Activated CD4-positive, CD25-positive, alpha-beta regulatory T cell treated with anti-CD3 and anti-CD28 coated beads, Interleukin-2, amount 50 U/mL, for 72 hours (primary cell): ENCODE results near the gene MMP10.
"Not testable (repeated sequence)": the region's sequence is repeated elsewhere in the genome, so short reads cannot be mapped to it uniquely, and the experiment has no call there.

Source experiments
- DNase-seq: peaks from one replicate; pipeline ENCODE4 v3.0.0; 2021

The MMP10 gene

DNA sequence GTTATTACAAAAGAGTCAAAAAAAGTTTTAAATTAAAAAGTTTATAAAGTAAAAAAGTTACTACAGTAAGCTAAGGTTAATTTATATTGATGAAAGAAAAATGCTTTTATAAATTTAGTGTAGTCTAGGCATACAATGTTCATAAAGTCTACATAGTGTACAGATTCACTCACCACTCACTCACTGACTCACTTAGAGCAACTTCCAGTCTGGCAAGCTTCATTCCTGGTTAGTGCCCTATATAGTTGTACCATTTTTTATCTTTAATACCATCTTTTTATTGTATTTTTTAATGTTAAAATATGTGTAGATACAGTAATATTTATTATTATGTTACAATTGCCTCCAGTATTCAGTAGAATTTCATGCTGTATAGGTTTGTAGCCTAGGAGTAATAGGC is 2.6 kb upstream of the MMP10 start:
- DNase-seq = no peak

- DNase-seq = no peak
Observed at GRCh38 chr11:102781676-102782075, 1.2 kb upstream of the MMP10 start.

DNA sequence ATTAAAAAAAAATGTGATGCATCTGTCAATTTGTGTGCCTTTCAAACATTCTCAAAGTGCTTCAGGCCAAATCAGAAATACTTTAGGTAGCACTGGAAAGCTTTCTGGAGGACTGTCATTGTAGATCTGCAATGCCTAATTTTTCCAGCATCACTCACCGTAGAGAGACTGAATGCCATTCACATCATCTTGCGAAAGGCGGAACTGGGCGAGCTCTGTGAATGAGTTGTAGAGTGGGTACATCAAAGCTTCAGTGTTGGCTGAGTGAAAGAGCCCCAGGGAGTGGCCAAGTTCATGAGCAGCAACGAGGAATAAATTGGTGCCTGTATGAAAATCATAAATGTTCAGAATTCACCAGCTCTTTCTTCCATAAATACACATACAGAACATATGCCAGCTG is 4.0 kb downstream of the MMP10 start:
- DNase-seq = no peak

- no peak for DNase-seq
Observed at GRCh38 chr11:102773386-102773785, 7.0 kb downstream of the MMP10 start.

DNA sequence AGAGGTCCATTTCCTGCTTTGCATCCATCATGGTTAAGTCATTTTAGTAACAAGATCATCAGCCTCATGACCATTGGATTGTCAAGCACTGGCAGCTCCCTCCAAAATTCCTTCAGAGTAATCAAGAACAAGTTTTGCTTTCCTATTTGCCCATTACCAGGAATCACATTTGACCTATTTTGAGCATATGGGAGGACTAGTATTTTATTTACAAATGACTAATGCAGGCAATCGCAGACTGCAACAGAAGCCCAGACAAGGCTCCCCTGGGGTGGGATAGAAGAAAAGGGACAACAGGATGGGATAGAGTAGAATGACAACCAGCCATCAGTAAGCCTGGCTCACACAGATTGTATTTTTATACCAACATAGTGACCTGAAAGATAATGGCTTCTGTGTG is 9.1 kb downstream of the MMP10 start:
- no peak for DNase-seq

DNA sequence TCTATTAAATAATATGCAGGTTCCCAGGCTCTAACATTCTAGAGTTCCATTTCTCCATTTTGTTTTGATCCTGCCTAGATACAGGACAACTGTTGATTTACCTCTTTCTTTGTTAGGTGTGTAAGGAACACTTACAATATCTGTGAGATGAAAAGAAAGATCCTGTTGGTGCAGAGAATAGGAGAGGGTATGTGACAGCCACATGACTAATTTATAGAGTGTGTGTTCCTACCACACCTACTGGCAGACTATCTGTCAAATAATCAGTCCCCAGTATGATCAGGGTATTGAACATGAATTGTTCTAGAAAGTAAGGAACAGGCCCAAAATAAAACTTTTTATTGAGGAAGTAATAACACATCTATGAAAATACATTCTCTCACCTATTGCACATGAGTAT is 10.2 kb downstream of the MMP10 start:
- DNase-seq = no peak

DNA sequence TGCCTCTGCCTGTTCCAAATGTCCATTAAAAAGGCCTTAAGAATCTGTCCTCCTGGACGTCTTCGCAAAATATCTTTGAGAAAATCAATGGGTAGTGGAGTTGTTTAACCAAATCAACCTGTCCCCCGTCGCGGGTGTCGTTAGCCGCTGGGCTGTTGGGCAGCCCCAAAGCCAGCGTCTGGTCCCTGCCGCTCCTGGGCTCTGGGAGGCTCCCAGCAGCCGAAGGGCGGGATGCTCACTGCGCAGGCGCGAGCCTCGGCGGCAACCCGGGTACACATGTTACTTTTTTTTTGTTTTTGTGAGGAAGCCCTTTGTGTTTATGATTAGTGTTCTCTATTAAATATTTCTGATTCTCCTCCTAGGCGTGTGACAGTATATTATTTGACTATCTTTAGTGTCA is 12.6 kb downstream of the MMP10 start:
- no peak for DNase-seq

GRCh38 chr11:102763440-102763839 is 17.0 kb downstream of the MMP10 start:
- DNase-seq = no peak

DNA sequence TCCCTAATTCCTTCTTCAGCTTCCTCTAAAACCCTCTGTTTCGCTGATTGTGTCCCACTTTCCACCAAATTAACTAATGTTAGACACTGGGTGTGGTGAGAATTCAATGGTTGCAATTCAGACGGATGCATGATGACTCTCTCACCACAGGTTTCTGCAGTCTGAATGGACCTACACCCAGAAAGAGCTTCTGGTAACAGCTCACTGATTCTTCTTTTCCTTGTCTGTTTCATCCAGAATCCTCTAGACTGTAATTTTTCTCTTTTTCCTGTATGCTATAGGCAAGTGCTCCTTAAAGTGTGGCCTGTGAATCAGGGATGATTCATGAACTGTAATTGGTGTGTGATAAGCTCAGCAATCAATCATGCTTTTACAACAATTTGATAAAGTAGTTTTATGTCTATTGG is 18.1 kb downstream of the MMP10 start:
- no peak for DNase-seq

DNA sequence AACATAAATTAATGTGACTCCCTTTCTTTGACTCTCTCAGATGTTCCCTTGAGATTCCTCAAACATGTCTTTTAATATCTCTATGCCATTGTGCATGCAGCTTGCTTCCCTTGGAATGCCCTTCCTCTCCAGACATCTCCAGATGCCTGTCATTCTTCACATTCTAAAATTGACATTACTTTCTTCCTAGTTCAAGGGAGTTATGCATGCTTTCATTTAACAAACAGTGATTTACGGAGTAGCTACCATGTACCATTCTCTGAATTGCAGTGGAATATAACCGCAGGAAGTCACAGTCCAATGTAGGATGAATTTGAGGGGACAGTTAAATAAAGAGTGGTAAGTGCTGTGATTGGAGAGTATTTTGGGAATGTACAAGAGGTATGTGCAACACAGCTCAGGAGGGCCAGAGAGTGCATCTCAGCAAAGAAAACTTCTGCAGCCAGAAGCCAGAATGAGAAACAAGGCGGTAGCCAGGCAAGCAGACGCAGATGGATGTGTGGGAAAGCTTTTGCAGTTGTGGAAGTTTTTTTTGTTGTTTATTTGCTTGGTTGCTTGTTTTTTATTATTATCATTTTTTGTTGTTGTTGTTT is 18.7 kb downstream of the MMP10 start:
- no peak for DNase-seq

GRCh38 chr11:102760344-102761035 is 19.9 kb downstream of the MMP10 start:
- no peak for DNase-seq

GRCh38 chr11:102757823-102758549 is 22.4 kb downstream of the MMP10 start:
- DNase-seq = no peak

DNA sequence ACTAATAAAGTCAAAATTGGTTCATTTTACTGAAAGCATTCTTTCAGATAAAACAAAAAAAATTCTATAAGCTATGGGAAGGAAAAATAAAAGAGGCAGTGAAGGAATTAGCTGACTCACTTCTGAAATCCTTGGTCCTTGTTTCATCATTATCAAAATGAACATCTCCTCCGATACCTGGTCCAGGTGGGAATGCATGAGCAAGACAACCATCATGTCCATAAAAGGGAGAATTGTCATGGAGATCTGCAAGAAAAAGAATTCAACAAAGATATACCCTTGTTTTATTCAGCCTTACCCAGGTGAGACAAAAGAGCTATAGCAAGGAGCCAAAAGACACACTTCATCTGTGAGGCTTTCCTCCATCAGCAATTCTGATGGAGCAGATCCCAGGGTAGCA is 27.2 kb downstream of the MMP10 start:
- DNase-seq = no peak

- no peak for DNase-seq
Observed at GRCh38 chr11:102751673-102752072, 28.8 kb downstream of the MMP10 start.

DNA sequence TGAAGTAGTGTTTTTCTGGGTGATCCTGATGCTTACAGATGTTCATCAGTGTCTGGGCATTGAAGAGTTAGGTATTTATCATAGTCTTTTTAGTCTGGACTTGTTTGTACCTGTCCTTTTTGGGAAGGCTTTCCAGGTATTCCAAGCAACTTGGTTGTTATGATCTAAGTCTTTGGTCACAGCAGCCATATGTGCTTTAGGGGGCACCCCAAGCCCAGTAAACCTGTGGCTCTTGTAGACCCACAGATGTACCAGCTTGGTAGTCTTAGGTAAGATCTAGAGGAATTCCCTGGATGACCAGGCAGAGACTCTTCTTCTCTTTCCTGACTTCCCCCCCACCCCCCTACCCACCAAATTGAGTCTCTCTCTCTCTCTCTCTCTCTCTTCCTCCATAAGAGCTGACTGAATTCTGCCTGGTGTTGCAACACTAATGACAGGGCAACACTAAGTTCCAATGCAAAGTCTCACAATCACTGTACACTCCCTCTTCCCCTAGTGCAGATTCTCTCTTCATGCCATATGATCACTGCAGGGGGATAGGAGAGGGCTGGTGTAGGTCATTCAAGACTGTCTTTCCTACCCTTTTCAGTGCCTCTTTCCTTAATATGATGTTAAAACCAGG is 31.2 kb downstream of the MMP10 start:
- no peak for DNase-seq

- DNase-seq = not testable (repeated sequence)
Observed at GRCh38 chr11:102746746-102747578, 33.5 kb downstream of the MMP10 start.

DNA sequence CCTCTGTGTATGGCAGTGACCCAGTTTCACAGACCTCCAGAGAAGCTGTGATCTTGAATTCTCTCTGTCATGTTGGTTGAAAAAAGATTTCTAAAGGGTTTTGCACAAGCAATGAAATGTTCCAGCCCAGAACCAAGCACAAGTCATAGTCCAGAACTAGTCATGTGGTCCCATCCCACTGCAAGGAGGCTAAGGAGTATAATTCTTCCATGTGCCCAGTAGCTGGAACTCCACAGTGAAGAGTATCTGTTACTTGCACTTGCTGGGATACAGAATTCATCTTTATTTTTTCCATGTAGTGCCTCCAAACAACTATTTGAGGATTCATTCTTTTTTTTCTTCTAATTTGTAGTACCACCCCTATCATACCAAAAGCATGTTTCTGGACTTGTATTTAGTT is 45.8 kb downstream of the MMP10 start:
- DNase-seq = no peak

DNA sequence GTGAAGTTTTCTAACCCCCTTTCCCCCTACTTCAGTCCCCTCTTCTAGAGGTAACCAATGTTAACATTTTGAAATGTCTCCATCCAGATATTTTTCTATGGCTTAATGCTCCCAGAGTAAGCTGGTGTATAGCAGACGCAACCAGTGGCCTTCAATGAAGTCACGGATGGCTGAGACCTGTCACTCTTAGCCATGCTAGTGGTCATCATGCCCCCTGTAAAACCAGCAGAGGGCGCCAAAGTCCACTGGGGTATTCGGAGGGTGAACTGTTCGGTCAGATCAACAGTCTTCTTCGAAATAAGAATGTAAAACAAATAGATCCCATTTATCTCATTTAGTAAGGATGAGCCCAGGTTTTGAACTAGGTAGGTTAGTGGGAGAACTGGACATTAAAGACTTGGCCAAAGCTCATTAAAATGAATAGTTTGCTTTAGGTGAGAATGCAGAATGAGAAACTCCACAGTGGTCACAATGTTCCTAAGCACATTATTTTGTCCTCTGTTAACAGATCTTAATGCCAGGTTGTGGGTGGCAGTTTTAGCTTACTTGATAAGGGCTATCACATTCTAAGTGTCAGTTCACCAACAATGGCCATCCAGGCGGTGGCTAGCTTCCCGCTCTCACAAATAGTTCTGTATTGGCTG is 47.1 kb downstream of the MMP10 start:
- DNase-seq = peak; percentile 42

- not testable (repeated sequence) for DNase-seq
Observed at GRCh38 chr11:102730944-102731343, 49.5 kb downstream of the MMP10 start.

DNA sequence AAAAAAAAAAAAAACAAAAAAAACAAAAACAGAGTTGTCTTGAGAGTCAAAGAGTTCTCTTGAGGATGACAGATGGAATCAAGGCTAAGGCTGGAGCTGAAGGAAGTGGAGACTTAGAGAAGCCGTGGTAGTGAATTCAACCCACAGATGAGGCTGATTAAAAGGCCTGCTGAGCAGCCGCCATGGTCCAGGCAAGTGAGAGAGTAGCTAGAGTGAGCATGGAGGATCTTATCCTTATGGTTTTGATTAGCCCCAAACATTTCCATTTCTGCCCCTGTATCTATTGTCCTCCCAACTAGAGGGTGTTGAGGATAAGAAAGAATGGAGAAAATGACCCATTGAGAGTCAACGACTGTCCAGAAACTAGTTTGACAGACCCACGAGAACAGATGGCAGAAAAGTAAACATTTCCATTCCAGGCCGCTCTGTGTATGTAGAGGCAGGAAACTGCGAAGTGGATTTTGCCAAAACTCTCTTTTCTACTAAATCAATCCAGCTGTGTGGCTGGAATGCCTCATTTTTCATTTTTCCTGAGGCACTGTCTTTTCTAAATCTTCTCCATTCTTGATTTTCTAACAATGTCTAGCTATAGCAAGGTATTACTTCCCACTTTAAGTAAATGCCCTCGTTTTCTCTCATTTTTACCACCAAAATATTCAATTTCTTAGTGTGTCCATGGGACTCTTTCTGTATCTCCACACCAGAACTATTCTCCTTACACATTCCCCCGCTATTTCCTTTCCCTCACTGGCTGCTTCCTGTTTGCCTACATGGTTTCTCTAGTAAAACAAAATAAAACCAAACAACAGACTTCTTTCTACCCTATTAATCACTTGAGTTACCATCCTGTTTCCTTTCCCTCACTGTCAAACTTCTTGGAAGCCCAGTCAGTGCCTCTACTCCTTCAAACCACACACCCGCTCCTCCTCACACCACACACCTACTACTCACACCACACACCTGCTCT is 50.3 kb downstream of the MMP10 start:
- no peak for DNase-seq

- no peak for DNase-seq
Observed at GRCh38 chr11:102727890-102728289, 52.5 kb downstream of the MMP10 start.
